GM10248 (cell line): ENCODE results near the gene TMEM215.

Experiments
- CTCF ChIA-PET: fragments of 300-600 bp; sonication (Branson Sonifier 250); formaldehyde crosslinking; extraction: SDS; loops from one replicate; lab custom pipeline; 2021; ENCODE audit warnings: antibody characterized with exemption; lab: Yijun Ruan, JAX
- POLR2A ChIA-PET: fragments of 350-650 bp; sonication (Branson Sonifier 250); formaldehyde crosslinking; extraction: SDS; loops from one replicate; lab custom pipeline; 2020; ENCODE audit warnings: antibody characterized with exemption; lab: Yijun Ruan, JAX
- DNase-seq: peaks from one replicate; pipeline ENCODE4 v3.0.0; 2012; ENCODE audit errors: extremely low spot score
- TF ChIP-seq, protein P1 (sequence below): IDR thresholded peaks from 2 replicates; pipeline ENCODE4 v1.5.1; 2012; ENCODE audit warnings: mild to moderate bottlenecking, low read depth; ENCODE audit errors: extremely low read depth, missing control alignments, control extremely low read depth

TMEM215 gene

DNA sequence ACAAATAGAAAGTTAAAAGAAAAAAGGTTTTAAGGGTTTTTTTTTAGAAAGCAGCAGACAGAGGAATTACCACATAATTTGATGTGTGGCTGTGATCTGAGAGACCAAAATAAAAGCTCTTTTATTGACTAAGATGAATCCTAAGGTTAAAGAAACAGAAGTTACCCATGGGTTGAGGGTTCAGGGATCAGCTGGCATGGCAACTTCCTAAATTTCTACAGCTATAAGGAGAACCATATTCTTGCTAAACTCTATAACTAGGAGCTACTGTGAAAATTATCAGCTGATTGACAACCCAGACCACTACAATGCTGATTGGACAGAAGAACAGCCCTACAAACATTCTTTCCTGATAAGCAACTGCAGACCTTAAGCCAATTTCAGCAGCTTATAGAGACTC is 40.2 kb downstream of the TMEM215 start:
- CTCF ChIA-PET: no interaction called here
- POLR2A ChIA-PET: no interaction called here
- TF ChIP-seq, protein P1, sequence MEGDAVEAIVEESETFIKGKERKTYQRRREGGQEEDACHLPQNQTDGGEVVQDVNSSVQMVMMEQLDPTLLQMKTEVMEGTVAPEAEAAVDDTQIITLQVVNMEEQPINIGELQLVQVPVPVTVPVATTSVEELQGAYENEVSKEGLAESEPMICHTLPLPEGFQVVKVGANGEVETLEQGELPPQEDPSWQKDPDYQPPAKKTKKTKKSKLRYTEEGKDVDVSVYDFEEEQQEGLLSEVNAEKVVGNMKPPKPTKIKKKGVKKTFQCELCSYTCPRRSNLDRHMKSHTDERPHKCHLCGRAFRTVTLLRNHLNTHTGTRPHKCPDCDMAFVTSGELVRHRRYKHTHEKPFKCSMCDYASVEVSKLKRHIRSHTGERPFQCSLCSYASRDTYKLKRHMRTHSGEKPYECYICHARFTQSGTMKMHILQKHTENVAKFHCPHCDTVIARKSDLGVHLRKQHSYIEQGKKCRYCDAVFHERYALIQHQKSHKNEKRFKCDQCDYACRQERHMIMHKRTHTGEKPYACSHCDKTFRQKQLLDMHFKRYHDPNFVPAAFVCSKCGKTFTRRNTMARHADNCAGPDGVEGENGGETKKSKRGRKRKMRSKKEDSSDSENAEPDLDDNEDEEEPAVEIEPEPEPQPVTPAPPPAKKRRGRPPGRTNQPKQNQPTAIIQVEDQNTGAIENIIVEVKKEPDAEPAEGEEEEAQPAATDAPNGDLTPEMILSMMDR: no peak
- DNase-seq: no peak

GRCh38 chr9:32825203-32825602 is 41.9 kb downstream of the TMEM215 start:
- POLR2A ChIA-PET: no interaction called here
- CTCF ChIA-PET: no interaction called here
- DNase-seq: no peak
- TF ChIP-seq, protein P1: no peak

DNA sequence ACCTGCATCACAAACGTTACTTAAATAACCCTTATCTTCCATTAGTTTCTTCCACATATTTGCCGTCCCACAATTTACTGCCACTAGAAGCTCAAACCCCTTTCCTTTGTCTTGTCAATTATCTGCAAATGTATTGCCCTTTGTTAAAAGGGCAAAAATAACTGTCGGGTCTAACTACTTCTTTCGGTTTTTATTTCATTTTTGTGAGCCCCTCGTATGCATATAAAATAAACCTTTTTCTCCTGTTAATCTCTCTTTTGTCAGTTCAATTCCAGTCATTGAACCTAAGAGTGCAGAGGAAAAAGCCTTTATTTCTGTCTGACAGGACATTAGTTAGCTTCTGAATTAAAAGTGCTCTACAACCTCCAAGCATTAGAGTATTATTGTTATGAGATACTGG is 45.5 kb downstream of the TMEM215 start:
- ChIA-PET POLR2A (no interaction called here), CTCF (interaction anchor here (1.3 to 1.5 kb wide), 2 partner anchors 12 to 24 kb away, joined by 4 read pairs; no protein-coding TSS in a partner anchor)
- TF ChIP-seq, protein P1: no peak
- DNase-seq: no peak

DNA sequence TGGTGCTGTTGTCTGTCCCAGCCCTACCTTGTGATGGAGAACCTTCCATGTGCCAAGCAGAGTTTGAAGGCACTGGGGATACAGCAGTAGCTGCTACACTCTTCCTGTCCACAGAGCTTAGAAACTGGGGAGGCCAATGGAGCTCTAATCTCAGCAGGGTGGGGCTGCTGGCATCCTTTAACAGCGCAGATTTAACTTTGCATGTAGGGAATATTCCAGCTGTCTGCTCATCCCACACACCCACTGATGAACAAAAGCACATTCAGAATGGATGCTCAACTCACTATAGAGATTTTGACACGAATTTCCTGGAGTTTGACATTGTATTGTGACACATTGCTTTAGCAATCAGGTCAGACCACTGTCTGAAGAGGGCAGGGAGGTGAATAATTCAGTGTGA is 49.0 kb downstream of the TMEM215 start:
- TF ChIP-seq, protein P1: no peak
- POLR2A ChIA-PET: no interaction called here
- CTCF ChIA-PET: interaction anchor here (1.3 to 1.7 kb wide), 2 partner anchors 23 to 454 kb away, joined by 3 read pairs; no protein-coding TSS in a partner anchor
- no peak for DNase-seq
